Measurements from ENCODE around the gene PTGER3.
A peak's percentile ranks its signal among the peaks of the same experiment; 100 is the strongest.

PTGER3 gene
- total RNA-seq: 0 to 0.49 (median 0.27) reads per million in 4 experiments

- peak; percentile 33 for DNase-seq
Measured at GRCh38 chr1:71047635-71048607, at the start of gene PTGER3. PTGER3 (minus strand) TSS chr1:71047816; CDS start chr1:71047577, 239 bp downstream.

GRCh38 chr1:71094913-71095312 lies 47.3 kb upstream of the PTGER3 start:
- DNase-seq: no peak

GRCh38 chr1:71093938-71094337 lies 46.3 kb upstream of the PTGER3 start:
- no peak for DNase-seq

- DNase-seq: no peak
Measured at GRCh38 chr1:71089536-71090270, 42.1 kb upstream of the PTGER3 start.

- no peak for DNase-seq
Measured at GRCh38 chr1:71088645-71089287, 41.1 kb upstream of the PTGER3 start.

- DNase-seq: no peak
Measured at GRCh38 chr1:71087713-71088112, 40.1 kb upstream of the PTGER3 start.

- no peak for DNase-seq
Measured at GRCh38 chr1:71087060-71087459, 39.4 kb upstream of the PTGER3 start.

GRCh38 chr1:71086331-71086730 lies 38.7 kb upstream of the PTGER3 start:
- DNase-seq: no peak

- no peak for DNase-seq
Measured at GRCh38 chr1:71083271-71083670, 35.7 kb upstream of the PTGER3 start.

- DNase-seq: no peak
Measured at GRCh38 chr1:71081697-71082080, 34.1 kb upstream of the PTGER3 start.

- peak; percentile 86 for DNase-seq
Measured at GRCh38 chr1:71080739-71081696, 33.4 kb upstream of the PTGER3 start, which contains the start of gene ZRANB2. ZRANB2 (minus strand) TSS chr1:71081035; CDS start chr1:71080995, 40 bp downstream.

GRCh38 chr1:71080230-71080738 lies 32.7 kb upstream of the PTGER3 start:
- no peak for DNase-seq

GRCh38 chr1:71074681-71075080 lies 27.1 kb upstream of the PTGER3 start:
- DNase-seq: no peak

- no peak for DNase-seq
Measured at GRCh38 chr1:71072273-71072672, 24.7 kb upstream of the PTGER3 start.

- no peak for DNase-seq
Measured at GRCh38 chr1:71071720-71072119, 24.1 kb upstream of the PTGER3 start.

- no peak for DNase-seq
Measured at GRCh38 chr1:71068325-71069240, 21.0 kb upstream of the PTGER3 start.

- no peak for DNase-seq
Measured at GRCh38 chr1:71054791-71055190, 7.2 kb upstream of the PTGER3 start.

GRCh38 chr1:71054281-71054731 lies 6.7 kb upstream of the PTGER3 start:
- DNase-seq: no peak

- DNase-seq: no peak
Measured at GRCh38 chr1:71053758-71054157, 6.1 kb upstream of the PTGER3 start.

- DNase-seq: no peak
Measured at GRCh38 chr1:71053146-71053545, 5.5 kb upstream of the PTGER3 start.
